A549 (cell line): ENCODE measurements around the gene BANK1. TPM values are rescaled to one million over a fixed set of nuclear protein-coding genes. Genes with fewer than 3 reads are reported as not detected.

Experiments used
- ATAC-seq, 2 experiments: fragments of 200-7000 bp in 1 of 2; fragments of >200 bp in 1 of 2; cut with Nextera tagmentation in 1 of 2; cut with Tn5 transposase in 1 of 2; 3 replicates each; pipeline versions ENCODE4 v1.8.0 to v1.9.1; 2018 to 2020; ENCODE audit warnings: mild to moderate bottlenecking in 1 of 2, moderate library complexity in 1 of 2
- CTCF ChIA-PET: fragments of 300-600 bp; sonication (Branson Sonifier 250); formaldehyde crosslinking; extraction: SDS; loops from one replicate; lab custom pipeline; 2021; ENCODE audit warnings: antibody characterized with exemption, inconsistent platforms; lab: Yijun Ruan, JAX
- POLR2A ChIA-PET: fragments of 350-600 bp; formaldehyde crosslinking; extraction: SDS; loops from one replicate; lab custom pipeline; 2021; ENCODE audit warnings: antibody characterized with exemption, inconsistent platforms; lab: Yijun Ruan, JAX
- DNase-seq, 2 experiments: peaks; one replicate each; pipeline versions ENCODE4 v3.0.0 to v3.0.0-alpha.2; 2011 to 2016; ENCODE audit warnings: low read depth in 1 of 2, low spot score in 1 of 2
- FAIRE-seq: peaks from 2 replicates; lab custom pipeline; 2011; peaks lifted over from hg19 to GRCh38; lab: Jason Lieb, UNC
- H3K27ac ChIP-seq, 2 experiments: fragments of >200 bp; sonication (Bioruptor Twin); formaldehyde crosslinking; 3 replicates each; pipeline ENCODE4 v1.5.1; 2016 to 2017
- H3K4me1 ChIP-seq: fragments of >200 bp; sonication (Bioruptor Twin); formaldehyde crosslinking; 3 replicates; pipeline ENCODE4 v1.6.1; 2016
- H3K4me2 ChIP-seq: fragments of >200 bp; sonication (Bioruptor Twin); formaldehyde crosslinking; 3 replicates; pipeline ENCODE4 v1.6.1; 2016
- H3K4me3 ChIP-seq: fragments of >200 bp; sonication (Bioruptor Twin); formaldehyde crosslinking; 3 replicates; pipeline ENCODE4 v1.5.1; 2016
- H3K9me3 ChIP-seq: fragments of >200 bp; sonication (Bioruptor Twin); formaldehyde crosslinking; 3 replicates; pipeline ENCODE4 v1.6.1; 2016
- CBX2 ChIP-seq: fragments of 200-600 bp; sonication (generic); IDR thresholded peaks from 2 replicates; pipeline ENCODE4 v1.6.1; 2016; ENCODE audit warnings: low read depth, mild to moderate bottlenecking, borderline replicate concordance
- CBX8 ChIP-seq: fragments of 200-600 bp; sonication (generic); IDR thresholded peaks from 2 replicates; pipeline ENCODE4 v1.6.1; 2016
- CEBPB ChIP-seq, 2 experiments: fragments of >200 bp in 1 of 2; sonication (Bioruptor Twin) in 1 of 2; formaldehyde crosslinking in 1 of 2; IDR thresholded peaks; 2 replicates each; pipeline ENCODE4 v1.6.1; 2012 to 2016
- E2F6 ChIP-seq: IDR thresholded peaks from 2 replicates; pipeline ENCODE4 v1.6.1; 2012; ENCODE audit warnings: low read depth, borderline replicate concordance
- EHF ChIP-seq: fragments of 250-450 bp; sonication (Bioruptor Pico); IDR thresholded peaks from 2 replicates; pipeline ENCODE4 v1.5.0; 2020; ENCODE audit warnings: mild to moderate bottlenecking
- ESRRA ChIP-seq: fragments of 150-350 bp; IDR thresholded peaks from 2 replicates; pipeline ENCODE4 v1.6.1; 2014; ENCODE audit warnings: mild to moderate bottlenecking, low read length, borderline replicate concordance
- FOSB ChIP-seq: fragments of 250-450 bp; sonication (Bioruptor Pico); IDR thresholded peaks from 2 replicates; pipeline ENCODE4 v1.5.0; 2020; ENCODE audit warnings: mild to moderate bottlenecking, moderate library complexity
- FOXS1 ChIP-seq: fragments of 250-450 bp; sonication (Bioruptor Pico); IDR thresholded peaks from 2 replicates; pipeline ENCODE4 v1.5.0; 2020; ENCODE audit warnings: mild to moderate bottlenecking, moderate library complexity
- GATA3 ChIP-seq: IDR thresholded peaks from 2 replicates; pipeline ENCODE4 v1.6.1; 2012; ENCODE audit warnings: borderline replicate concordance
- HOXA7 ChIP-seq: fragments of 250-450 bp; sonication (Bioruptor Pico); IDR thresholded peaks from 2 replicates; pipeline ENCODE4 v1.5.0; 2020; ENCODE audit warnings: mild to moderate bottlenecking, moderate library complexity
- MAX ChIP-seq: IDR thresholded peaks from 2 replicates; pipeline ENCODE4 v1.6.1; 2012
- MAZ ChIP-seq: fragments of 150-350 bp; IDR thresholded peaks from 2 replicates; pipeline ENCODE4 v1.6.1; 2014; ENCODE audit warnings: antibody characterized with exemption, low read depth, low read length, borderline replicate concordance
- NPAS2 ChIP-seq: fragments of 250-450 bp; sonication (Bioruptor Pico); IDR thresholded peaks from 2 replicates; pipeline ENCODE4 v1.8.0; 2022; ENCODE audit warnings: mild to moderate bottlenecking, moderate library complexity, borderline replicate concordance
- PBX3 ChIP-seq: IDR thresholded peaks from 2 replicates; pipeline ENCODE4 v1.6.1; 2012
- POLR2AphosphoS2 ChIP-seq: conservative IDR thresholded peaks from 2 replicates; pipeline ENCODE4 v1.6.1; 2012; ENCODE audit warnings: low read length, improper control_type of control experiment, inconsistent platforms
- RARB ChIP-seq: fragments of 250-450 bp; sonication (Bioruptor Pico); IDR thresholded peaks from 2 replicates; pipeline ENCODE4 v1.8.0; 2021; ENCODE audit warnings: mild to moderate bottlenecking, moderate library complexity
- REST ChIP-seq: fragments of 200-600 bp; sonication (generic); IDR thresholded peaks from 2 replicates; pipeline ENCODE4 v1.6.1; 2016; ENCODE audit warnings: antibody characterized with exemption, mild to moderate bottlenecking, moderate library complexity
- SREBF2 ChIP-seq: fragments of 450-650 bp; IDR thresholded peaks from 2 replicates; pipeline ENCODE4 v1.6.1; 2014; ENCODE audit warnings: mild to moderate bottlenecking, moderate library complexity
- TFCP2L1 ChIP-seq: fragments of 250-450 bp; sonication (Bioruptor Pico); IDR thresholded peaks from 2 replicates; pipeline ENCODE4 v1.5.0; 2021; ENCODE audit warnings: mild to moderate bottlenecking
- TP53 ChIP-seq: fragments of 250-450 bp; sonication (Bioruptor Pico); IDR thresholded peaks from 2 replicates; pipeline ENCODE4 v1.5.0; 2021; ENCODE audit warnings: mild to moderate bottlenecking, moderate library complexity
- ZNF302 ChIP-seq: fragments of 250-450 bp; sonication (Bioruptor Pico); IDR thresholded peaks from 2 replicates; pipeline ENCODE4 v1.9.0; 2021; ENCODE audit warnings: inconsistent platforms, mild to moderate bottlenecking, moderate library complexity
- ZSCAN20 ChIP-seq: fragments of 250-450 bp; sonication (Bioruptor Pico); IDR thresholded peaks from 2 replicates; pipeline ENCODE4 v1.8.0; 2022; ENCODE audit warnings: mild to moderate bottlenecking, moderate library complexity
- WGBS: methylation state at CpG from one replicate; pipeline ENCODE4 v1.1.6; 2017; ENCODE audit errors: missing lambda C conversion rate; 5-methylcytosine and 5-hydroxymethylcytosine counted together
- polyA plus RNA-seq, 4 experiments: library from polyadenylated mRNA; depleted of rRNA in 3 of 4; stranded (reverse); fragments of >200 nt; fragmentation: RNase III in 1 of 4; extraction: RNeasy Plus Mini Kit Qiagen cat#74134 plus additional on column Dnase treatment in 1 of 4; gene quantifications; 2 replicates in 3 of 4; 3 replicates in 1 of 4; pipeline ENCODE4 v1.2.3, GENCODE V29; 2011 to 2017
- TF ChIP-seq, protein P1 (sequence below): fragments of 450-650 bp; IDR thresholded peaks from 2 replicates; pipeline ENCODE4 v1.6.1; 2014; ENCODE audit warnings: antibody characterized with exemption
- TF ChIP-seq, protein P2 (sequence below): fragments of >200 bp; sonication (Bioruptor Twin); formaldehyde crosslinking; IDR thresholded peaks from 2 replicates; pipeline ENCODE4 v1.6.1; 2016
- TF ChIP-seq, protein P3 (sequence below): fragments of >200 bp; sonication (Bioruptor Twin); formaldehyde crosslinking; IDR thresholded peaks from 3 replicates; pipeline ENCODE4 v1.5.1; 2016

Gene BANK1
- polyA plus RNA-seq, 2 of the 4 experiments (the other 2 are of a cell fraction): 2.8 to 6.1 TPM

- Histone ChIP-seq H3K4me1 (no peaks in the 10 kb centered on the region), H3K9me3 (no peaks in the 10 kb centered on the region), H3K4me3 (no peak overlapping the region), H3K27ac (no peak overlapping the region), H3K4me2 (no peak overlapping the region)
- ATAC-seq: no peak
- no peak for DNase-seq
- 71% methylated on average over 4 of the region's 4 CpGs for WGBS
- ChIA-PET POLR2A (no interaction called here), CTCF (no interaction called here)
- no peak for TF ChIP-seq CBX8
- TF ChIP-seq MAZ: no peak
- no peak for TF ChIP-seq ZSCAN20 (CRISPR knock-in tag)
- no peak for TF ChIP-seq TFCP2L1 (CRISPR knock-in tag)
- TF ChIP-seq PBX3: no peak
- TF ChIP-seq SREBF2: no peak
- TF ChIP-seq GATA3: no peak
- TF ChIP-seq, protein P1, sequence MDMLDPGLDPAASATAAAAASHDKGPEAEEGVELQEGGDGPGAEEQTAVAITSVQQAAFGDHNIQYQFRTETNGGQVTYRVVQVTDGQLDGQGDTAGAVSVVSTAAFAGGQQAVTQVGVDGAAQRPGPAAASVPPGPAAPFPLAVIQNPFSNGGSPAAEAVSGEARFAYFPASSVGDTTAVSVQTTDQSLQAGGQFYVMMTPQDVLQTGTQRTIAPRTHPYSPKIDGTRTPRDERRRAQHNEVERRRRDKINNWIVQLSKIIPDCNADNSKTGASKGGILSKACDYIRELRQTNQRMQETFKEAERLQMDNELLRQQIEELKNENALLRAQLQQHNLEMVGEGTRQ: no peak
- TF ChIP-seq REST: no peak
- TF ChIP-seq CEBPB (IDR thresholded peaks at IDR 0.05): no peak
- TF ChIP-seq TP53 (CRISPR knock-in tag): no peak
- TF ChIP-seq HOXA7 (CRISPR knock-in tag): no peak
- no peak for TF ChIP-seq ZNF302 (CRISPR knock-in tag)
- TF ChIP-seq, protein P2, sequence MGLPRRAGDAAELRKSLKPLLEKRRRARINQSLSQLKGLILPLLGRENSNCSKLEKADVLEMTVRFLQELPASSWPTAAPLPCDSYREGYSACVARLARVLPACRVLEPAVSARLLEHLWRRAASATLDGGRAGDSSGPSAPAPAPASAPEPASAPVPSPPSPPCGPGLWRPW: no peak
- TF ChIP-seq, protein P3, sequence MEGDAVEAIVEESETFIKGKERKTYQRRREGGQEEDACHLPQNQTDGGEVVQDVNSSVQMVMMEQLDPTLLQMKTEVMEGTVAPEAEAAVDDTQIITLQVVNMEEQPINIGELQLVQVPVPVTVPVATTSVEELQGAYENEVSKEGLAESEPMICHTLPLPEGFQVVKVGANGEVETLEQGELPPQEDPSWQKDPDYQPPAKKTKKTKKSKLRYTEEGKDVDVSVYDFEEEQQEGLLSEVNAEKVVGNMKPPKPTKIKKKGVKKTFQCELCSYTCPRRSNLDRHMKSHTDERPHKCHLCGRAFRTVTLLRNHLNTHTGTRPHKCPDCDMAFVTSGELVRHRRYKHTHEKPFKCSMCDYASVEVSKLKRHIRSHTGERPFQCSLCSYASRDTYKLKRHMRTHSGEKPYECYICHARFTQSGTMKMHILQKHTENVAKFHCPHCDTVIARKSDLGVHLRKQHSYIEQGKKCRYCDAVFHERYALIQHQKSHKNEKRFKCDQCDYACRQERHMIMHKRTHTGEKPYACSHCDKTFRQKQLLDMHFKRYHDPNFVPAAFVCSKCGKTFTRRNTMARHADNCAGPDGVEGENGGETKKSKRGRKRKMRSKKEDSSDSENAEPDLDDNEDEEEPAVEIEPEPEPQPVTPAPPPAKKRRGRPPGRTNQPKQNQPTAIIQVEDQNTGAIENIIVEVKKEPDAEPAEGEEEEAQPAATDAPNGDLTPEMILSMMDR: no peak
- no peak for TF ChIP-seq CBX2
- TF ChIP-seq FOSB (CRISPR knock-in tag): no peak
- no peak for TF ChIP-seq MAX
- no peak for FAIRE-seq
These were observed 68.1 kb downstream of the BANK1 start for GRCh38 chr4:101858641-101859040.

DNA sequence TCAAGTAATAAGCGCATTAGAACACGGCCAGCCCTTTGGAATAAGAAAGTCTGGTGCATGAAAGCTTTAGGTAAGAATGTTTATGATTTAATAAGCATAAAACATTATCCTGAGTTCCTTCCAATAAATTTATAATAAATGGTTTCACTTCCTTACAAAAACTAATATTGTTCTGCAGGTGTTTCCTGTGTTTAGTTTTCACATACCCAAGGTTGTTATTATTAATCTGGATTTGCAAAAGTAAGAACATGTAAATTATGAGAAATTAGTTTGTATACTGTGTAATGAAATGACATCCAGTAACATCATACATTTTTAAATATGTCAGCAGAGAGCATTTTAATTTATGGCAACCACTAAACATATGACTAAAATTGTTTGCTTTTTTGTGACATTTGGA is 72.1 kb downstream of the BANK1 start:
- ATAC-seq (no peak), DNase-seq (no peak), FAIRE-seq (no peak)
- Histone ChIP-seq H3K9me3 (0 out of 3 replicates have a peak, but pooled peaks cover 5% of the 10 kb centered on the region), H3K27ac (no peak overlapping the region), H3K4me1 (peaks cover 19% of the 10 kb centered on the region), H3K4me3 (no peak overlapping the region), H3K4me2 (no peak overlapping the region)
- ChIA-PET CTCF (no interaction called here), POLR2A (no interaction called here)
- WGBS: 83% methylated on average over 2 of the region's 2 CpGs
- TF ChIP-seq RARB (no peak), CEBPB (IDR thresholded peaks at IDR 0.05) (no peak), ESRRA (no peak), EHF (no peak), E2F6 (no peak), NPAS2 (no peak), POLR2AphosphoS2 (no peak), FOXS1 (CRISPR knock-in tag) (no peak), PBX3 (no peak), CBX2 (no peak), MAX (no peak), FOSB (CRISPR knock-in tag) (no peak)
- TF ChIP-seq, protein P3: no peak
